Neuronal stem cell (in vitro differentiated cells): Measurements from ENCODE around the gene PTPRM.

Experiments
- DNase-seq: peaks from one replicate; pipeline ENCODE4 v3.0.0-alpha.2; 2013; ENCODE audit warnings: low spot score
- H2AFZ ChIP-seq: one replicate; pipeline ENCODE4 v1.6.1; 2013; ENCODE audit warnings: mild to moderate bottlenecking, low read length, inconsistent platforms
- H2AK5ac ChIP-seq: 2 replicates; pipeline ENCODE4 v1.6.1; 2013; ENCODE audit warnings: low read depth, mild to moderate bottlenecking, inconsistent platforms, low read length, moderate library complexity, mixed read lengths
- H2BK120ac ChIP-seq: 2 replicates; pipeline ENCODE4 v1.6.1; 2013; ENCODE audit warnings: low read depth, mild to moderate bottlenecking, inconsistent platforms, low read length, moderate library complexity, mixed read lengths
- H2BK12ac ChIP-seq: one replicate; pipeline ENCODE4 v1.6.1; 2013; ENCODE audit warnings: low read length, inconsistent platforms
- H2BK15ac ChIP-seq: 2 replicates; pipeline ENCODE4 v1.6.1; 2013; ENCODE audit warnings: mild to moderate bottlenecking, low read length, inconsistent platforms, mixed read lengths
- H2BK5ac ChIP-seq: one replicate; pipeline ENCODE4 v1.6.1; 2013; ENCODE audit warnings: inconsistent platforms, mild to moderate bottlenecking, low read length, moderate library complexity
- H3K14ac ChIP-seq: one replicate; pipeline ENCODE4 v1.6.1; 2013; ENCODE audit warnings: low read length, inconsistent platforms
- H3K18ac ChIP-seq: 2 replicates; pipeline ENCODE4 v1.6.1; 2013; ENCODE audit warnings: low read length, inconsistent platforms
- H3K23ac ChIP-seq: 2 replicates; pipeline ENCODE4 v1.6.1; 2013; ENCODE audit warnings: low read depth, mild to moderate bottlenecking, mixed read lengths, low read length, inconsistent platforms; ENCODE audit not compliant: poor library complexity
- H3K27ac ChIP-seq: replicated peaks from 3 replicates; pipeline ENCODE4 v1.5.1; 2013; ENCODE audit warnings: low read length, inconsistent platforms
- H3K27me3 ChIP-seq, 3 experiments: 2 replicates each; pipeline ENCODE4 v1.6.1; 2013; ENCODE audit warnings: low read length in 3 of 3, mild to moderate bottlenecking in 2 of 3, inconsistent platforms in 1 of 3, low read depth in 1 of 3, mixed read lengths in 1 of 3, moderate library complexity in 1 of 3; ENCODE audit not compliant: control insufficient read depth in 3 of 3, insufficient read depth in 3 of 3
- H3K36me3 ChIP-seq, 2 donors: replicated peaks in 1 of 2; 2 replicates each; pipeline ENCODE4 v1.6.1; 2013; ENCODE audit warnings: low read length in 2 of 2; ENCODE audit not compliant: control insufficient read depth in 2 of 2, insufficient read depth in 2 of 2
- H3K4ac ChIP-seq: 2 replicates; pipeline ENCODE4 v1.6.1; 2013; ENCODE audit warnings: inconsistent platforms, mild to moderate bottlenecking, low read length, moderate library complexity
- H3K4me1 ChIP-seq, 2 donors: 1 replicate in 1 of 2; 2 replicates in 1 of 2; pipeline ENCODE4 v1.6.1; 2013; ENCODE audit warnings: low read length in 2 of 2, low read depth in 1 of 2; ENCODE audit not compliant: control insufficient read depth in 2 of 2, insufficient read depth in 1 of 2
- H3K4me2 ChIP-seq: one replicate; pipeline ENCODE4 v1.6.1; 2013; ENCODE audit warnings: mild to moderate bottlenecking, low read length, inconsistent platforms; ENCODE audit not compliant: insufficient read depth, poor library complexity, severe bottlenecking
- H3K4me3 ChIP-seq, 2 donors: 2 replicates each; pipeline ENCODE4 v1.5.1; 2013; ENCODE audit warnings: low read length in 2 of 2, mild to moderate bottlenecking in 2 of 2, inconsistent platforms in 1 of 2, moderate library complexity in 1 of 2
- H3K79me1 ChIP-seq: one replicate; pipeline ENCODE4 v1.6.1; 2013; ENCODE audit warnings: low read depth, mild to moderate bottlenecking, inconsistent platforms, low read length, moderate library complexity
- H3K9ac ChIP-seq: one replicate; pipeline ENCODE4 v1.6.1; 2013; ENCODE audit warnings: mild to moderate bottlenecking, low read depth, low read length, inconsistent platforms; ENCODE audit not compliant: poor library complexity
- H3K9me3 ChIP-seq, 2 donors: replicated peaks in 1 of 2; 2 replicates each; pipeline versions ENCODE3 to v1.6.1; 2013; ENCODE audit warnings: low read length in 2 of 2, mild to moderate bottlenecking in 2 of 2, inconsistent platforms in 1 of 2, low read depth in 1 of 2, mixed read lengths in 1 of 2, moderate library complexity in 1 of 2; ENCODE audit not compliant: control insufficient read depth in 2 of 2, insufficient read depth in 1 of 2
- H4K8ac ChIP-seq: one replicate; pipeline ENCODE4 v1.6.1; 2013; ENCODE audit warnings: low read depth, mild to moderate bottlenecking, inconsistent platforms, low read length, moderate library complexity
- H4K91ac ChIP-seq: one replicate; pipeline ENCODE4 v1.6.1; 2013; ENCODE audit warnings: low read length, low read depth, mild to moderate bottlenecking, inconsistent platforms; ENCODE audit not compliant: poor library complexity
- WGBS, 2 donors: extraction: QIAGEN DNeasy Blood & Tissue Kit; methylation state at CpG; one replicate each; pipeline ENCODE4 v1.1.7; 2013; ENCODE audit warnings: missing lambda C conversion rate in 2 of 2, mixed read lengths in 1 of 2; ENCODE audit not compliant: insufficient read length in 2 of 2, insufficient replicate concordance in 1 of 2; ENCODE audit errors: extremely low coverage in 2 of 2; 5-methylcytosine and 5-hydroxymethylcytosine counted together

PTPRM gene

DNA sequence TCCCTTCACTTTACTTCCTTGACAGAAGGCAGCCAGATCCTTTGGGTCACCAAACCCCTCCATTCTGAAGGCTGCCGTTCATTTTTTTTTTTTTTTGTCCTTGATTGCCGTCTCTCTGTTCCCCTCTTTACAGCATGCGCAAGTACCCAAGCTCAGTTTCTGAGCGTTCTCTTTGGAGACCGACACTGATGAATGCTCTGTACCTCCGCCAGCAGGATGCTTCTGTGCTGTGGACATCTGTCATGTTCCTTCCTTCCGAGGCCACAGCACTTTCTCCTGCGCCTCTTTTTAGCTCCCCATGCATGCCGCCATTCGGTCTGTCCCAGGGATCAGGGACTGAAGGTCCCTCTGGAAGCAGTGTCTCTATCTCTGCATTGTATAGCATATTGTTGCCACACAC is 763.5 kb downstream of the PTPRM start:
- Histone ChIP-seq H3K18ac (no peak overlapping the region), H3K23ac (no peak overlapping the region), H4K8ac (no peak overlapping the region), H3K36me3 (no peaks in the 10 kb centered on the region), H3K4me2 (no peak overlapping the region), H3K4me1 (peaks cover 0 to 5% of the 10 kb centered on the region in 2 donors), H3K27ac (no peak overlapping the region), H3K27me3 (no peaks in the 10 kb centered on the region), H2BK120ac (no peak overlapping the region), H4K91ac (no peak overlapping the region), H3K9ac (no peak overlapping the region), H2AFZ (no peak overlapping the region), H3K9me3 (no peaks in the 10 kb centered on the region), H2BK15ac (no peak overlapping the region), H3K79me1 (no peaks in the 10 kb centered on the region), H2BK5ac (no peak overlapping the region), H3K14ac (no peak overlapping the region), H3K4me3 (no peak overlapping the region), H2AK5ac (no peak overlapping the region), H2BK12ac (no peak overlapping the region), H3K4ac (no peak overlapping the region)
- no peak for DNase-seq
- no CpG with 5 or more reads among the region's 10 CpGs for WGBS, 2 donors

DNA sequence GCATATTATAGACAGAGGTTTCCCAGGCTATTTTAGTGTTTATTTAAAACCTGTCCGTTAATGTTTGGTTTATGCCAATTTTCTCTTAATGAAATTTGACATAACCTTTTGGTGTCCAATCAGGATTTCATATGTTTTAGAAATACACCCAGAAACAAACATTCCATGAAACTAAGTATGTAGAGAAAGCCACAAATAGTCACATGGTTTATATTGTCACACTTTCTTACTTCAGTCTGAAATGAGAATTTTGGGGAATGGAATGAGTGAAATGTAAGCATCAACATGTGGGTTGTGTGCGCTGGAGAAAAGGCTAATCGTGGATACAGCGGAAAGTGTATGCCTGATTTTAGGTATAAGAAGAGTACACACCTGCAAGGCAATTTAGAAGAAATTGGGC is 765.2 kb downstream of the PTPRM start:
- H2AK5ac ChIP-seq: no peak overlapping the region
- no peak overlapping the region for H3K23ac ChIP-seq
- no peaks in the 10 kb centered on the region for H3K9me3 ChIP-seq
- no peak for DNase-seq
- no peak overlapping the region for H3K9ac ChIP-seq
- H3K18ac ChIP-seq: no peak overlapping the region
- WGBS, 2 donors: no CpG with 5 or more reads among the region's 4 CpGs
- H4K8ac ChIP-seq: no peak overlapping the region
- no peak overlapping the region for H3K4me3 ChIP-seq
- no peaks in the 10 kb centered on the region for H3K27me3 ChIP-seq
- no peak overlapping the region for H2BK5ac ChIP-seq
- H2BK12ac ChIP-seq: no peak overlapping the region
- H2AFZ ChIP-seq: no peak overlapping the region
- H3K14ac ChIP-seq: no peak overlapping the region
- H3K4me2 ChIP-seq: no peak overlapping the region
- H3K79me1 ChIP-seq: no peaks in the 10 kb centered on the region
- no peak overlapping the region for H2BK120ac ChIP-seq
- no peaks in the 10 kb centered on the region for H3K36me3 ChIP-seq
- no peak overlapping the region for H2BK15ac ChIP-seq
- H3K4me1 ChIP-seq: peaks cover 0 to 5% of the 10 kb centered on the region in 2 donors
- no peak overlapping the region for H3K4ac ChIP-seq
- no peak overlapping the region for H3K27ac ChIP-seq
- H4K91ac ChIP-seq: no peak overlapping the region

DNA sequence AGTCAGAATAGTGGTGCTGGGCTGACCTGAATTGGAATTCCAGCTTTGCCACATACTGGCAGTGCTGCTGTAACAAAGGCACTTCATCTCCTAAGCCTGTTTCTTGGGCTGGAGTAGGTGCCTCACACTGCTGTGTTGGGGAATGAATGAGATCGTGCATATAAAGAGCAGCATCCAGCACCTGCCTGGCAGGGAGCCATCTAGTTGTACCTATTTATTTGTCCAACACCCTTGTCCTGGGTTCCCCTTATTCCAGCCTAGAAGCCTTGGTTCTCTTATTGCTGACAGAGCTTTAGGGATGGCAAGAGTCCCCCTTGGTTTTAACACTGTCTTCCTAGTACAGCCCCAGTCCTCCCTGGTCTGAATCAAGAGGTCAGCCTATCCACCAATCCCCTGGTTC is 766.8 kb downstream of the PTPRM start:
- no CpG with 5 or more reads among the region's 1 CpG for WGBS, 2 donors
- Histone ChIP-seq H3K4me3 (no peak overlapping the region), H2AK5ac (no peak overlapping the region), H3K4ac (no peak overlapping the region), H3K27me3 (no peaks in the 10 kb centered on the region), H3K79me1 (no peaks in the 10 kb centered on the region), H2AFZ (no peak overlapping the region), H3K23ac (no peak overlapping the region), H2BK5ac (no peak overlapping the region), H3K9me3 (no peaks in the 10 kb centered on the region), H3K18ac (no peak overlapping the region), H3K36me3 (no peaks in the 10 kb centered on the region), H3K14ac (no peak overlapping the region), H2BK12ac (no peak overlapping the region), H4K91ac (no peak overlapping the region), H2BK120ac (no peak overlapping the region), H3K9ac (no peak overlapping the region), H3K4me2 (no peak overlapping the region), H2BK15ac (no peak overlapping the region), H3K4me1 (peaks cover 0 to 5% of the 10 kb centered on the region in 2 donors), H4K8ac (no peak overlapping the region), H3K27ac (no peak overlapping the region)
- DNase-seq: no peak

DNA sequence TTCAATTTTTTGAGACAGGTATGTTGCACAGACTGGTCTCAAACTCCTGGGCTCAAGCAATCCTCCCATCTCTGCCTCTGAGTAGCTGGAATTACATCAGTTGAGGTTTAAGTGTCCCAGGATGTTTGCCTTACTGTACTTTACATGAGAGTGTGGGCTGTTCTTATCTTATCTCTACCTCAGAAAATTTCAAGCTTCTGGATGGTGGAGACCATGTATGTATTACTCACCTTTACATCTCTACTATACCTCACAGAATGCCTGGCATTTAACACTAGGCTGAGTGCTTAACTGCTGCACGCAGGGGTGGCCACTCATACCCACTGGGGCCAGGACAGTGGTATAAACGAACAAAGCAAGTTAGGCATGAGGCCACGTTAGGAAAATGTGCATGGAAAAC is 770.1 kb downstream of the PTPRM start:
- no peak overlapping the region for H3K4ac ChIP-seq
- no peak overlapping the region for H2BK12ac ChIP-seq
- no peak overlapping the region for H2BK15ac ChIP-seq
- H3K79me1 ChIP-seq: no peaks in the 10 kb centered on the region
- no peak overlapping the region for H3K27ac ChIP-seq
- no peak overlapping the region for H2AK5ac ChIP-seq
- H3K9me3 ChIP-seq: no peaks in the 10 kb centered on the region
- no peak overlapping the region for H3K23ac ChIP-seq
- peaks cover 5 to 14% of the 10 kb centered on the region in 2 donors for H3K4me1 ChIP-seq
- WGBS, 2 donors: no CpG with 5 or more reads among the region's 3 CpGs
- no peak for DNase-seq
- no peaks in the 10 kb centered on the region for H3K36me3 ChIP-seq
- H3K9ac ChIP-seq: no peak overlapping the region
- H2BK5ac ChIP-seq: no peak overlapping the region
- H3K4me2 ChIP-seq: no peak overlapping the region
- H3K4me3 ChIP-seq: no peak overlapping the region
- H2BK120ac ChIP-seq: no peak overlapping the region
- H4K91ac ChIP-seq: no peak overlapping the region
- H3K27me3 ChIP-seq: no peaks in the 10 kb centered on the region
- no peak overlapping the region for H3K14ac ChIP-seq
- no peak overlapping the region for H2AFZ ChIP-seq
- H4K8ac ChIP-seq: no peak overlapping the region
- H3K18ac ChIP-seq: no peak overlapping the region
